K562 (cell line): ENCODE data around the gene SLC22A12. TPM values are rescaled to one million over a fixed set of nuclear protein-coding genes. Genes with fewer than 3 reads are reported as not detected.

Experiments
- AFF4 ChIP-seq: sonication (generic); formaldehyde crosslinking; IDR thresholded peaks from 2 replicates; pipeline ENCODE4 v1.8.0; 2023; ENCODE audit warnings: mild to moderate bottlenecking, missing genetic modification reagents
- ARID2 ChIP-seq: fragments of 450-650 bp; IDR thresholded peaks from 2 replicates; pipeline ENCODE4 v1.6.1; 2017; ENCODE audit warnings: antibody characterized with exemption, mild to moderate bottlenecking
- CBX5 ChIP-seq: IDR thresholded peaks from 2 replicates; pipeline ENCODE4 v1.6.1; 2014; ENCODE audit warnings: low read depth, borderline replicate concordance
- DDX20 ChIP-seq: fragments of 450-650 bp; IDR thresholded peaks from 2 replicates; pipeline ENCODE4 v1.6.1; 2016; ENCODE audit warnings: missing genetic modification characterization, low read depth, mild to moderate bottlenecking, missing compliant biosample characterization, moderate library complexity
- GTF3C2 ChIP-seq: IDR thresholded peaks from 3 replicates; pipeline ENCODE4 v1.6.1; 2011; ENCODE audit warnings: borderline replicate concordance, mild to moderate bottlenecking, moderate library complexity; ENCODE audit not compliant: insufficient read length; ENCODE audit errors: extremely low read depth
- MAZ ChIP-seq, 2 experiments: fragments of 450-650 bp in 1 of 2; sonication (generic) in 1 of 2; formaldehyde crosslinking; IDR thresholded peaks in 1 of 2; conservative IDR thresholded peaks in 1 of 2; 2 replicates each; pipeline versions ENCODE4 v1.4.0 to v1.5.0; 2020; ENCODE audit warnings: mild to moderate bottlenecking in 1 of 2, missing genetic modification reagents in 1 of 2
- MECOM ChIP-seq: fragments of 250-450 bp; sonication (Bioruptor Pico); IDR thresholded peaks from 2 replicates; pipeline ENCODE4 v1.8.0; 2022; ENCODE audit warnings: inconsistent platforms
- MIER1 ChIP-seq: fragments of 450-650 bp; IDR thresholded peaks from 2 replicates; pipeline ENCODE4 v1.6.1; 2016; ENCODE audit warnings: antibody characterized with exemption, mild to moderate bottlenecking, low read depth
- POLR2H ChIP-seq: IDR thresholded peaks from 2 replicates; pipeline ENCODE4 v1.6.1; 2016; ENCODE audit warnings: missing genetic modification characterization, low read depth, mild to moderate bottlenecking, control low read depth, missing compliant biosample characterization, moderate library complexity
- PTRF ChIP-seq: fragments of 450-650 bp; IDR thresholded peaks from 2 replicates; pipeline ENCODE4 v1.6.1; 2016; ENCODE audit warnings: mild to moderate bottlenecking, missing genetic modification characterization, missing compliant biosample characterization
- RFX1 ChIP-seq: fragments of 450-650 bp; IDR thresholded peaks from 2 replicates; pipeline ENCODE4 v1.6.1; 2016; ENCODE audit warnings: mild to moderate bottlenecking, moderate library complexity
- RNF2 ChIP-seq: sonication (generic); IDR thresholded peaks from 2 replicates; pipeline ENCODE4 v1.6.1; 2016
- ZNF232 ChIP-seq: sonication (generic); formaldehyde crosslinking; IDR thresholded peaks from 2 replicates; pipeline ENCODE4 v1.8.0; 2022; ENCODE audit warnings: mild to moderate bottlenecking, missing genetic modification reagents
- ZNF398 ChIP-seq: fragments of 250-450 bp; sonication (Bioruptor Pico); IDR thresholded peaks from 2 replicates; pipeline ENCODE4 v1.8.0; 2021; ENCODE audit warnings: moderate library complexity, mild to moderate bottlenecking, inconsistent platforms
- ZNF445 ChIP-seq: fragments of 250-450 bp; sonication (Bioruptor Pico); IDR thresholded peaks from 2 replicates; pipeline ENCODE4 v1.4.0; 2020; ENCODE audit warnings: low read depth, mild to moderate bottlenecking, moderate library complexity
- polyA plus RNA-seq, 8 experiments: library from polyadenylated mRNA; depleted of rRNA in 4 of 8; stranded (reverse) in 5 of 8; unstranded in 3 of 8; fragments of >200 nt; fragmentation: Nextera tagmentation in 2 of 8; fragmentation: Illumina TruSeq in 1 of 8; extraction: Ambion mirVana in 2 of 8; extraction: Trizol in 1 of 8; gene quantifications; 2 replicates each; pipeline versions ENCODE4 v1.2.1 to v1.2.3, GENCODE V29; 2011 to 2014; ENCODE audit warnings: inconsistent platforms in 1 of 8, missing spikeins in 1 of 8
- total RNA-seq, 7 experiments: library from RNA; depleted of rRNA in 6 of 7; stranded (reverse); fragments of >200 nt in 6 of 7; fragmentation: Illumina TruSeq in 2 of 7; extraction: Trizol in 2 of 7; gene quantifications; 2 replicates each; pipeline versions ENCODE4 v1.2.1 to v1.2.3, GENCODE V29; 2011 to 2021; ENCODE audit warnings: low replicate concordance in 1 of 7
- TF ChIP-seq, protein P1 (sequence below): sonication (generic); formaldehyde crosslinking; IDR thresholded peaks from 2 replicates; pipeline ENCODE4 v1.8.0; 2023; ENCODE audit warnings: mild to moderate bottlenecking, missing genetic modification reagents
- TF ChIP-seq, protein P2 (sequence below): fragments of 450-650 bp; IDR thresholded peaks from 2 replicates; pipeline ENCODE4 v1.6.1; 2014; ENCODE audit warnings: low read depth, mild to moderate bottlenecking, moderate library complexity, borderline replicate concordance

Gene SLC22A12
- total and polyA plus RNA-seq, 9 of the 15 experiments (the other 6 are each of a cell fraction or from before 2014, with no cell fraction given), result not detected

DNA sequence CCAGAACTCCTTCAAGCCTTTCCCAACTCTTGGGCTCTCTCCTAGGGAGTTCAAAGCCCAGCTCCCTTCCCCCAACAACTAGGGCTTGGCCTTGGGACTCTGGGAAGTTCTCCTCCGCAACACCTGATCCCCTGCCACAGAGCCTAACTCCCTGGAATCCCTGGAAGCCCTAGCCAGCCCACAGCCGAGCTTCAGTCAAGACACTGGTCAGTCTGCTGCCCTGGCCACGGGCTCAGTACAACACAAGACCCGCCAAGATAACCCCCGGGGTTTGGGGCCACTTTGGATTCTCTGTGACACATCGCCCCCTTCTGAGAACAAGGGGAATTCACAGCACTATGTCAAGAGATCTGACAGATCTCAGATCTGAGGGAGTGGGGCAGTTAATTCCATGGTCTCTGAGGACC, 58.3 kb downstream of the SLC22A12 start (continued):
- TF ChIP-seq AFF4 (no peak), MIER1 (no peak), ZNF398 (CRISPR knock-in tag) (no peak), PTRF (tag) (no peak), MECOM (CRISPR knock-in tag) (no peak), ARID2 (peak; percentile 87), POLR2H (tag) (no peak), DDX20 (no peak), RNF2 (no peak), CBX5 (no peak), ZNF232 (CRISPR knock-in tag) (no peak), ZNF445 (CRISPR knock-in tag) (no peak), GTF3C2 (no peak), RFX1 (no peak), MAZ (CRISPR knock-in tag; conservative IDR thresholded peaks at IDR 0.05 in 1 of 2, IDR thresholded peaks at IDR 0.05 in 1 of 2) (peak in 1 of 2 experiments; percentile 71; a peak in 2 of 4 replicates)
- TF ChIP-seq, protein P1, sequence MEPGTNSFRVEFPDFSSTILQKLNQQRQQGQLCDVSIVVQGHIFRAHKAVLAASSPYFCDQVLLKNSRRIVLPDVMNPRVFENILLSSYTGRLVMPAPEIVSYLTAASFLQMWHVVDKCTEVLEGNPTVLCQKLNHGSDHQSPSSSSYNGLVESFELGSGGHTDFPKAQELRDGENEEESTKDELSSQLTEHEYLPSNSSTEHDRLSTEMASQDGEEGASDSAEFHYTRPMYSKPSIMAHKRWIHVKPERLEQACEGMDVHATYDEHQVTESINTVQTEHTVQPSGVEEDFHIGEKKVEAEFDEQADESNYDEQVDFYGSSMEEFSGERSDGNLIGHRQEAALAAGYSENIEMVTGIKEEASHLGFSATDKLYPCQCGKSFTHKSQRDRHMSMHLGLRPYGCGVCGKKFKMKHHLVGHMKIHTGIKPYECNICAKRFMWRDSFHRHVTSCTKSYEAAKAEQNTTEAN (CRISPR knock-in tag), result no peak
- TF ChIP-seq, protein P2, sequence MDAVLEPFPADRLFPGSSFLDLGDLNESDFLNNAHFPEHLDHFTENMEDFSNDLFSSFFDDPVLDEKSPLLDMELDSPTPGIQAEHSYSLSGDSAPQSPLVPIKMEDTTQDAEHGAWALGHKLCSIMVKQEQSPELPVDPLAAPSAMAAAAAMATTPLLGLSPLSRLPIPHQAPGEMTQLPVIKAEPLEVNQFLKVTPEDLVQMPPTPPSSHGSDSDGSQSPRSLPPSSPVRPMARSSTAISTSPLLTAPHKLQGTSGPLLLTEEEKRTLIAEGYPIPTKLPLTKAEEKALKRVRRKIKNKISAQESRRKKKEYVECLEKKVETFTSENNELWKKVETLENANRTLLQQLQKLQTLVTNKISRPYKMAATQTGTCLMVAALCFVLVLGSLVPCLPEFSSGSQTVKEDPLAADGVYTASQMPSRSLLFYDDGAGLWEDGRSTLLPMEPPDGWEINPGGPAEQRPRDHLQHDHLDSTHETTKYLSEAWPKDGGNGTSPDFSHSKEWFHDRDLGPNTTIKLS, result no peak
